ENCODE measurements around the gene CDHR3.
"Not testable (repeated sequence)": the region's sequence is repeated elsewhere in the genome, so short reads cannot be mapped to it uniquely, and the experiment has no call there.

Gene CDHR3

DNA sequence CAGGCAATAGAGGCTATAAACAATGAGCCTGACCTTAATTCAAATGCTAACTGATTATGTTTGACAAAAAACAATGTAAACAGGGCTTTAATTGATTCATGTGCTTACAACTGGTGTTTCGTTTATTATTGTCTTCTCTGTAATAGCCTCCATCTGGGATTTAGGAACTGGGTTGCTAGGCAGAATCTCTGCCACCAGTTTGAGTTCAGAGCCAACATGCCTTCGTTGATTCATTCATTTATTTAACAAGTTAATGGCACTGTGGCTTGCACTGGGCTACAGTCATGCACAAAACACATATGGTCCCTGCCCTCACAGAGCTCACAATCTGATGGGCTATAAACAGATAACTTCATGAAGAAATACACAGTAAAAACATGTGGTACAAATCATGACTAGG, 19.6 kb upstream of the CDHR3 start:
- FAIRE-seq (no peak), DNase-seq (ENCODE audit: insufficient read length, low spot score) (no peak)
- TF ChIP-seq, protein P1, sequence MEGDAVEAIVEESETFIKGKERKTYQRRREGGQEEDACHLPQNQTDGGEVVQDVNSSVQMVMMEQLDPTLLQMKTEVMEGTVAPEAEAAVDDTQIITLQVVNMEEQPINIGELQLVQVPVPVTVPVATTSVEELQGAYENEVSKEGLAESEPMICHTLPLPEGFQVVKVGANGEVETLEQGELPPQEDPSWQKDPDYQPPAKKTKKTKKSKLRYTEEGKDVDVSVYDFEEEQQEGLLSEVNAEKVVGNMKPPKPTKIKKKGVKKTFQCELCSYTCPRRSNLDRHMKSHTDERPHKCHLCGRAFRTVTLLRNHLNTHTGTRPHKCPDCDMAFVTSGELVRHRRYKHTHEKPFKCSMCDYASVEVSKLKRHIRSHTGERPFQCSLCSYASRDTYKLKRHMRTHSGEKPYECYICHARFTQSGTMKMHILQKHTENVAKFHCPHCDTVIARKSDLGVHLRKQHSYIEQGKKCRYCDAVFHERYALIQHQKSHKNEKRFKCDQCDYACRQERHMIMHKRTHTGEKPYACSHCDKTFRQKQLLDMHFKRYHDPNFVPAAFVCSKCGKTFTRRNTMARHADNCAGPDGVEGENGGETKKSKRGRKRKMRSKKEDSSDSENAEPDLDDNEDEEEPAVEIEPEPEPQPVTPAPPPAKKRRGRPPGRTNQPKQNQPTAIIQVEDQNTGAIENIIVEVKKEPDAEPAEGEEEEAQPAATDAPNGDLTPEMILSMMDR (IDR thresholded peaks at IDR 0.05; ENCODE audit: insufficient read depth, missing control alignments) = no peak

GRCh38 chr7:105945848-105946247, 17.2 kb upstream of the CDHR3 start:
- DNase-seq (ENCODE audit: insufficient read length, low spot score) (no peak), FAIRE-seq (no peak)
- TF ChIP-seq, protein P1 (IDR thresholded peaks at IDR 0.05; ENCODE audit: insufficient read depth, missing control alignments) = no peak

DNA sequence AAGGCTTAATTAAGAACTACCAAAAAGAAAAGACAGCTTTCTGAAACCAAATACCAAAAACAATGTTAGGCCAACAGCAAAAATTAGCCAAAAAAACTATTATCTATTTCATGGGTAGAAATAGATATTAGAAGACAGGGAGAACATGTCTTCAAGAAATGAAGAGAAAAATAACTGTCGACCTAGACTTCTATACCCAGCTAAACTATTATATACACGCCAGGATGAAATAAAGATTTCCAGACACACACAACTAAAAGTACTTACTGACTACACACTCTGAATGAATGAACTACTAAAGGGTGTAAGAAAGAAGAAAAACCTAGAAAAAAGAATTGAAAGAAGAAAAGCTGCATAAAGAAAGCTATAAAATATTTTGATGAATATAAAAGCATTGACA, 11.5 kb upstream of the CDHR3 start:
- FAIRE-seq (no peak), DNase-seq (ENCODE audit: insufficient read length, low spot score) (no peak)
- TF ChIP-seq, protein P1 (IDR thresholded peaks at IDR 0.05; ENCODE audit: insufficient read depth, missing control alignments) = no peak

DNA sequence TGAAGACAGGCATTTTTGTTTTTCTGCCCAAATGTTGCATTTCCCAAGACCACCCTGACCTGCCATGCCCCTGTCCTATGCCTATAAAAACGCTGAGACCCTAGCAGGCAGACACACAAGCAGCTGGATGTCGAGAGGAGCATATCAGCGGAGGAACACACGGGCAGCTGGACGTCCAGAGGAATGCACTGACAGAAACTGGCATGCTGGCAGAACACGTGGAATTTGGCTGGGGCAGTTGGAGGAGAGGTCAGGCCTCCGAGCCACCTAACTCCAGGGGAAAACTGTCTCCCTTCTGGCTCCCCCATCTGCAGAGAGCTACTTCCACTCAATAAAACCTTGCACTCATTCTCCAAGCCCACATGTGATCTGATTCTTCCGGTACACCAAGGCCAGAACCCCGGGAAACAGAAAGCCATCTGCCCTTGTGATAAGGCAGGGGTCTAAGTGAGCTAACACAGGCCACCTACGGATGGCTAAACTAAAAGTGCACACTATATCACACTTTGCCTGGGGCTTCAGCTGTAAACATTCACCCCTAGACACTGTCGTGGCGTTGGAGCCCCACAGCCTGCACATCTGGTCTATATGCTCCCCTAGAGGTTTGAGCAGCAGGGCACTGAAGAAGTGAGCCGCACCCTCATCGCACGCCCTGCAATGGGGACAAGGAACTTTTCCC, 10.0 kb upstream of the CDHR3 start:
- FAIRE-seq (no peak), DNase-seq (ENCODE audit: insufficient read length, low spot score) (no peak)
- TF ChIP-seq, protein P1 (IDR thresholded peaks at IDR 0.05; ENCODE audit: insufficient read depth, missing control alignments) = no peak

- TF ChIP-seq, protein P1 (IDR thresholded peaks at IDR 0.05; ENCODE audit: insufficient read depth, missing control alignments) = no peak
- FAIRE-seq (no peak), DNase-seq (ENCODE audit: insufficient read length, low spot score) (no peak)
These were observed 8.4 kb upstream of the CDHR3 start for GRCh38 chr7:105954711-105955110.

DNA sequence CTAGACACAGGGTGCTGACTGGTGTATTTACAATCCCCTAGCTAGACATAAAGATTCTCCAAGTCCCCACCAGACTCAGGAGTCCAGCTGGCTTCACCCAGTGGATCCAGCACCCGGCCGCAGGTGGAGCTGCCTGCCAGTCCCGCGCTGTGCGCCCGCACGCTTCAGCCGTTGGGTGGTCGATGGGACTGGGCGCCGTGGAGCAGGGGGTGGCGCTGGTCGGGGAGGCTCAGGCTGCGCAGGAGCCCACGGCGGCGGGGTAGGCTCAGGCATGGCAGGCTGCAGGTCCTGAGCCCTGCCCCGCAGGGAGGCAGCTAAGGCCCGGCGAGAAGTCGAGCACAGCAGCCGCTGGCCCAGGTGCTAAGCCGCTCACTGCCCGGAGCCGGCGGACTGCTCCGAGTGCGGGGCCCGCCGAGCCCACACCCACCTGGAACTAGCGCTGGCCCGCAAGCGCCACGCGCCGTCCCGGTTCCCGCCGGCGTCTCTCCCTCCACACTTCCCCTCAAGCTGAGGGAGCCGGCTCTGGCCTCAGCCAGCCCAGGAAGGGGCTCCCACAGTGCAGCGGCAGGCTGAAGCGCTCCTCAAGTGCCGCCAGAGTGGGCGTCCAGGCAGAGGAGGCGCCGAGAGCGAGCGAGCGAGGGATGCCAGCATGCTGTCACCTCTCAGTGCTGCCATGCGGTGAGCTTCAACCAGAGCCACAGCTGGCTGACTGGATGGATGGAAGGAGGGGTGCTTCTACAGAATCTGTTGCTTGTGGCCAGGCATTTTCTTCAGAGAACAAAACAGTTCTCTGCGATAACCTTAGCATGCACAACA, 7.2 kb upstream of the CDHR3 start:
- FAIRE-seq; DNase-seq (ENCODE audit: insufficient read length, low spot score): not testable (repeated sequence)

DNA sequence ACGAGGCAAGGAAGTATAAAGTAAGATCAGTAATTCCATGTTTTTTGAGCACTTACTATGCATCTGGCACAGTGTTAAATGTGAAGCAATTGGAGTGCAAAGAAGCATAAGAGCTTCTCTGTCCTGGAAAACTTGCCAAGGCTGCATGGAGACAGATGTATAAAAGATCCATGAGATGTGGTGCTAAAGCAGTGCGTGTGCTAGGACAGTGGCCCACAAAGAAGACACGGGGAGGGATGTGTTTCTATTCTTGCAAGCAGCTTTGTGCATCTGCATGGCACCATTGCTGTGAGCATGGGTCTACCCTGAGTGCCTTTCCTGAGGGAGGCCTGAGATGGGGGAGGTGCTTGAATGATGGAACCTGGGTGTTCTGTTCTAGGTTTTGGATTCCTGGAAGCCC, 5.1 kb upstream of the CDHR3 start:
- no peak for FAIRE-seq
- TF ChIP-seq, protein P1 (IDR thresholded peaks at IDR 0.05; ENCODE audit: insufficient read depth, missing control alignments) = no peak
- DNase-seq (ENCODE audit: insufficient read length, low spot score) = no peak

Data from D721Med (cell line).